Measurements from ENCODE around the gene STARD7.
"Not testable (repeated sequence)": the region's sequence is repeated elsewhere in the genome, so short reads cannot be mapped to it uniquely, and the experiment has no call there.

Gene STARD7

DNA sequence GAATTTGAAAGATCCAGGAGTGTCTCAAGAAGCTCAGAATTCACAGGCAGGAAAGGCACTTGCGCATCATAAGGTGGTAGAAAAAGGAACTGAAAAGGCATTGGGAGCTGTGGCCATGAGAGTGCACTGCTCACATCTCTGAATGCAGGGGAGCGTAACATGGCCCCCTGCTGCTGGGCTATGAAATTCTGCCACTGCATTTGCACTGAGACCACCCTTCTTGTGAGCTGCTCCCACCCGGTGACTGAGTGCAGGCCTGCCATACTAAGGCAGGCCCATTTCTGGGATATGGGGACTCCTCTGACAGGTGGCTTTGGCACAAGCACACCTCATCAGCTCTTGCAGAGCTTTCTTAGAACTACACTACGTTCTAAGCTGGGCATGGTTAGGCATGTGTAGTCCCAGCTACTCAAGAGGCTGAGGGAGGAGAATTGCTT is 25.3 kb upstream of the STARD7 start:
- DNase-seq (ENCODE audit: low spot score), result no peak

GRCh38 chr2:96233436-96233835 is 24.8 kb upstream of the STARD7 start:
- DNase-seq (ENCODE audit: low spot score), result no peak

GRCh38 chr2:96231316-96231715 is 22.7 kb upstream of the STARD7 start:
- DNase-seq (ENCODE audit: low spot score), result no peak

DNA sequence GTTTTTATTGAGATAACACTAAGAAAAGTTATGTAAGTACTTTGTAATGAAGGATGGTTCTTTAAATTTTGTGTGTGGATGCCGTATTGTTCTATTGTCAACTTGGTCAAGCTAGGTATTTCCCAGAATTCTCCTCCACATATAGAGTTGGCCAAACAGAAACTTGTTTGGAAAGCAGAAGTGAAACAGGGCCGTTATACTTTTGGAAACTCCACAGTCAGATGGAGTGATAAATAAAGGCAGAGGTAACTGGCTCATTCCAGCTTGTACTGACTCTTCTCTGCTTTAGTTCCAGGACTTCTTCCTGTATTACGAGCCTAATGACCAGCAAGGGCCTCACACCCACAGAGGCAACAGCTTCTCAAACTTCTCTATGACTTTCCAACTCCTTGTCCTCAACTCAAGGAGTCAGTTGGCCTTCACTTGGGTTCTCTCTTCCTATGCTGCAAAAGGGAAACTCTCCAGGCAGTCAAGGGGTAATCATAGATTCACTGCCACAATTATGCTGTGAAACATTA is 16.4 kb upstream of the STARD7 start:
- no peak for DNase-seq (ENCODE audit: low spot score)

GRCh38 chr2:96221106-96221505 is 12.5 kb upstream of the STARD7 start:
- DNase-seq (ENCODE audit: low spot score), result not testable (repeated sequence)

- DNase-seq (ENCODE audit: low spot score), result not testable (repeated sequence)
Measured at GRCh38 chr2:96219959-96220358, 11.3 kb upstream of the STARD7 start.

DNA sequence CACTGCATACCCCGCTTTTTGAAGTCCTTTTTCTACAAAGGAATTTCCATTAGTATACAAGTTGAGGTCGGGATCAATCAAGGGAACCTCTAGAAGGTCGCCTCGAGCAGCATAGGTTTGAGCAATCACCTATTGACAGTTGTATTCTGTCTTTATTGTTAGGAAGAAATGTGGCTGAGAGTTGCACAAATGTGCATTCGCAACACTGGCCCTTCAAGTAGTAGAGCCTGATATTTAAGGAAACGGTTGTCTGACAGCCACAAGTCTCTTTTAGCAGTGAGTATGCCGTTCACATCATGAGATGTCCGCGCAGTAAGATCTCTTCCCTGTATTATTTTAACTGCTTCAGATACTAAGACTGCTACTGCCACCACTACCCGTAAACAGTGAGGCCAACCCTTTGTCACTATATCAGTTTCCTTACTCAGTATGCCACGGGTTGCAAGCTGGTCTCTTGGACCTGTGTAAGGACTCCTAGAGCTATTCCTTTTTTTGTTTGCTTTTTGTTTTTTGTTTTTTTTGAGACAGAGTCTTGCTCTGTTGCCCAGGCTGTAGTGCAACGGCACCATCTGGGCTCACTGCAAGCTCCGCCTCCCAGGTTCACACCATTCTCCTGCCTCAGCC is 10.0 kb upstream of the STARD7 start:
- no peak for DNase-seq (ENCODE audit: low spot score)

- no peak for DNase-seq (ENCODE audit: low spot score)
Measured at GRCh38 chr2:96214554-96214953, 5.9 kb upstream of the STARD7 start.

DNA sequence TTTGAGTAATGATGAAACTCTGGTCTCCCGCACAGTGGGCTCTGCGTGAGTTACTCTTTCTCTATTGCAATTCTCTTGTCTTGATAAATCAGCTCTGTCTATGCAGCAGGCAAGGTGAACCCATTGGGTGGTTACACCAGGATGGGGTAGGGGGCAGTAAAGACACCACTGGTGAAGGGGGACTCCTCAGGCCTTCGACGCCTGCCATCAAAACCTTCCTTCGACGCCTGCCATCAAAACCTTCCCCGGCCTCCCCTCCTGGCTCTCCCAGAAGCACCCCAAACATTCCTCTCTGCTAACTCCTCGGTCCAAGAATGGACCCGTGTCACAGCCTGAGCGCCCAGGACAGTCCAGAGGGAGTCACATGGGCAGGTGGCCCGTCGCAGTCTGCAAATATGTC is 4.8 kb upstream of the STARD7 start:
- DNase-seq (ENCODE audit: low spot score), result no peak

DNA sequence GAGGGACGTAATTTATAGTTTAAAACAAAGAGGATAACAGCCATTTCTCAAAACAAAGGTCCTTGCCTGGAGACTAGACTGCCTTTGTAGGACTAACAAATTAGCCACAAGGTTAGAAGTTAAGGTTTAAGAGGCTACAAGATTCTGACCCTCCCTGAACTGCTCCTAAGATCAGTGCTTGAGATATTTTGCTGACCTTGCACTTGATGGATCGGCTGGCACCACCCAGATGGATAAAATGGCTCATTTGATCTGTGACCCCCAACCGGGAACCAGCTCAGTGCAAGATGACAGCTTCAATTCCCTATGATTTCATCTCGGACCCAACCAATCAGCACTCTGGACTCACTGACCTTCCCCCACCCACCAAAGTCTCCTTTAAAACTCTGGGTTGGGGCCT is 3.7 kb upstream of the STARD7 start:
- DNase-seq (ENCODE audit: low spot score), result no peak

GRCh38 chr2:96209729-96210085 is 1.1 kb upstream of the STARD7 start:
- DNase-seq (ENCODE audit: low spot score), result no peak

- DNase-seq (ENCODE audit: low spot score), result no peak
Measured at GRCh38 chr2:96209011-96209728, 543 bp upstream of the STARD7 start.

- DNase-seq (ENCODE audit: low spot score), result no peak
Measured at GRCh38 chr2:96207774-96208142, 869 bp downstream of the STARD7 start.

DNA sequence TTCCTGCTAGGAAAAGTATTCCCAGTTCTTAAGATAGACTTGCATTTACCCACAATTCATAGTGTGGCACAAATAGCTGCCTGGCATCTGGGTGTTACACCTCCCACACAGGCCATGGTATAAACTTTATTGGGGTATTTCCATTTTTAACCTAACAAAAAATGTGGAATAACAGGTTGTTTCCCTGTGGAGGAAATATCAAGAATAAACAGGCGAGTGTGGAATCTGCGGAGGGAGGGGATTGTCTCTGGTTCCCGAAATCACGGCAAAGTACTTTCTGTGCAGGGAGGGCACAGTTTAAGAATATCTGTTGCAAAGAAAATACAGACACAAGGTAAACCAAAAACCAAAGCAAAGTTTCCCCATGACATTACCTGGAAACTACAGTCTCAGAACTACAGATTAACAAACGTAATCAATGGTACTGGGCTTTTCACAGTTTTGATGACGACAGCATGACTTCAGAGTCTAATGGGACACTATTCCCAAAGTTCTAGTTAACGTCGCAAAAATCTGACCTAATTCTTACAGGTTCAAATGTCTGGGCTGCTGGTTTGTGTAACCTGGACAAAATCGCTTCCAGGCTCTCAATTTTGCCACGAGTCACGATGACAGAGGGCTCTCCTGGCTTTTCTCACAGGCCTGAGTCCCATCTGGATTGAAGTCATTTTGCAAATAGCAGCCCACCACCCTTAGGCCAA is 1.4 kb downstream of the STARD7 start:
- DNase-seq (ENCODE audit: low spot score), result no peak

DNA sequence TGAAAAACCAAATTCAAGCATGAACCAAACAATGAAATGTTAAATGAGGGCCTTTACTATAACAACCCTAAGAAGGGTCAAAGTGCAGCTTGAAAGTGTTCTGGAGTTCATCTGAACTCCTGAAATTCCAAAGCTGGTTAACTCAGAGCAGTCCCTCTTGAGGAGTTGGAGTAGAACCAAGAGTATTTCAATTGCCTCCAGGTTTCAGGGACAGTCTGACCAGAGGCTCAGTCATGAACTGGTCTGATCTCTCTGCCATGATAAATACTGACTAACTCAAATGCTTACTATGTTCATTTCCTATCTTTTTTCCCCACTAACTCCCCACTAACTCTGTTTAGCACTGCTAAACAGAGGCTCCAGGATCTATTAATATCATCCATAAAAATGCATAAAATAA is 2.7 kb downstream of the STARD7 start:
- no peak for DNase-seq (ENCODE audit: low spot score)

DNA sequence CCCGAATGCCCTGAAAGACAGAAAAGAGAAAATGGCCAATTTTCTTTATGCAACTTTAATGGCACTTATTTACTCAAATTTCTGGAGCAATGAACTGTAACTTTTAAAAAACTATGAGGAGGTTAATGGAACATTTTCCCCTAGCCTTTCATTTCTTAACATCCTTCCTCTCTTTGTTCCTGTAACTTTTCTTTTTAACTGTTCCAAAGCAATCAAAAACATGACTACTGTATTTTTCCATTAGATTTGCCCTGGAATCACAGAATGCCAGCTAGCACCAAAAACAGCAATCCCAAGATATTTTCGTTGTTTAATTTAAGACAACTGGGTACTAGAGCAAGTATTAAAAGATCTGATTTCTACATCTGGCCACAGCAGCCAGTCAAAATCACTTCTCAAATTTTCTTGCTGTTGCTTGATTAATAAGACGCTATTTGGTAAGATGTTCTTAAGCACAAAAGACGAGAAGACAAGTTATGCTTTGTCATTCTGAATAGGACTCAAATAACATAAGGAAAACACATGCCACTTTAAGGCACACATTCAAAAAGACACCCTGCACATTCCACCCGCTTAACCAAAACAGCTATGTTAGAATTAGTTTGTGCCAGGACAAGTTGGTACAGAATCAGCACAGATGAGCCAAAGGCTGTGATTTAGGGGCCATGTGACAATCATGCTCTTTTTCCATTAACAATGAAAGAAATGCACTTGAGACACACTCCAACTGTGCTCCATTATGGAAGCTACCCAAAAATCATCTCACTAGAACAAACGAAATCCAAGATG is 3.6 kb downstream of the STARD7 start:
- no peak for DNase-seq (ENCODE audit: low spot score)

GRCh38 chr2:96203130-96204028 is 5.2 kb downstream of the STARD7 start:
- DNase-seq (ENCODE audit: low spot score), result no peak

DNA sequence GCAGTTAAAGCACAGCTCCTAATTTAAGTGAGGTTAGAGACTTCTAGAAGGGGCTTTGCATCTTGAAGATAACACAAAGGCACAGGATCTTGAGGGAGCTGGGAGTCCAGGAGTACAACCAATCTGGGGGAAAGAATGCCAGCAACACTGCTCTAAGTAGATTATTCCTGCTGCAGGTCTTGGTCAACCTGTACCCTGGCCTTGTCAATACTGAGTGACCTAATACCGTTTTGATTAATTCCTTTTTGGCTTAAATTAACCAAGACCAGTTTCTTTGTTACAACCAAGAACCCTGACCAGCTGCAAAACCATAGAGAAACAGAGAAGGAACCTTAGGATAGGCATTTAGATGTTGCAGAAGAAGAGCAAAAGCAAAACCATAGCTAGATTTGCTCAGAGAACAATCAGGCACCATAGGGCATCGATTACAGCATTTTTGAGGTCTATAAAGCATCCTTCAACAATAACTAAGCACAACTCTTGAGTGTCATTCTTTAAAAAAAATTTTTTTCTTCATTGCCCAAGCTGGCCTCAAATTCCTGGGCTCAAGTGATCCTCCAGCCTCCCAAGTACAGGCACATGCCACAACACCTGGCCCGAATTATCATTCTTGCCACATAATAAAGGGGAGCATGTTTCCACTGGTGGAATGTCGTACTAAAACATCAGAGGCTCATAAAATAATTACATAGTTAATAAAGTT is 6.3 kb downstream of the STARD7 start:
- no peak for DNase-seq (ENCODE audit: low spot score)

DNA sequence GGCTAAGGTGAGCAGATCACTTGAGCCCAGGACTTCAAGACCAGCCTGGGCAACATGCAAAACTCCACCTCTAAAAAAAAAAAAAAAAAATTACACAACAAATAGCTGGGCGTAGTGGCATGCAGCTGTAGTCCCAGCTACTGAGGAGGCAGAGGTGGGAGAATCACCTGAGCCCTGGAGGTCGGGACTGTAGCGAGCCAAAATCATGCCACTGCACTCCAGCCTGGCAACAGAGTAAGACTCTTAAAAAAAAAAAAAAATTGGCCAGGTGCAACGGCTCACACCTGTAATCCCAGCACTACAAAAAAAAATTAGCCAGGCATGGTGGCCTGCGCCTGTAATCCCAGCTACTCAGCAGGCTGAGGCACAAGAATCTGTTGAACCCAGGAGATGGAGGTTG is 7.3 kb downstream of the STARD7 start:
- DNase-seq (ENCODE audit: low spot score), result no peak

DNA sequence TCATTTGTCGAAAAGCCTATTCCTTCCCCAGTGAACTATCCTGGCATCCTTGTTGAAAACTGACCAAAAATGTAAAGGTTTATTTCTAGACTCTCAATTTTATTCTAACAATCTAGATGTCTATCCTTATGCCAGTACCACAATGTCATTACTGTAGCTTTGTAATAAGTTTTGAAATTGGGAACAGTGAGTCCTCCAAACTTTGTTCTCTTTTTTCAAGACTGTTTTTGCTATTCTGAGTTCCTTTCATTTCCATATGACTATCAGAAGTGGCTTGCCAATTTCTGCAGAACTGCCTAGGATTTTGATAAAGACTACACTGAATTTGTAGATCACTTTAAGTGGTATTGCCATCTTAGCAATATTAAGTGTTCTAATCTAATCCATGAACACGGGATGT is 9.7 kb downstream of the STARD7 start:
- DNase-seq (ENCODE audit: low spot score), result no peak

All from hematopoietic multipotent progenitor cell treated with erythropoietin and hydrocortisone succinate and interleukin-3 and kit ligand, for 15 days (in vitro differentiated cells).